Measurements from ENCODE around the gene MCM3.

DNA sequence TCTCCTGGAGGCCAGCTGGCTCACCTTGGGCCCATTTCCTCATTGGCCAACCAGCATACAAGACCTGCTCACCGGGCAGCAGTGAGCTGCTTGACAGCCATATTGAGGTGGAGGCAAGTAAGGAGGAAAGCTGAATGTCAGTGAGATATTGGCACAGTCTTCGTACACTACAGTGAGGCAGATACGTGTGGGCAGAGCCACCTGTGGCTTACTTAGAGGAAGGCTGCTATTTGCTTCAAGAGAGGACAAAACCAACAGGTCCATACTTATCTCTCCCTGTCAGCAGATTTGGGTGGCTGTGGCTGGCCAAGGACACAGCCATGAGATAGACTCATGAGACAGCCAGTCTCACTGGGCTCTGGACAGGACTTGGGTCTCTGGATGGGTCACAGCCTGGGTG is 15.1 kb upstream of the MCM3 start:
- TF ChIP-seq POLR2AphosphoS5 (IDR thresholded peaks at IDR 0.05; ENCODE audit: low read depth, low read length) = no peak
- no peak for TF ChIP-seq REST (IDR thresholded peaks at IDR 0.05; ENCODE audit: insufficient read depth in 1 of 2, low read depth in 2 of 2, low read length in 2 of 2)
- TF ChIP-seq SIN3A (IDR thresholded peaks at IDR 0.05; ENCODE audit: borderline replicate concordance, insufficient read depth, low read length) = no peak

Measured in PFSK-1 (cell line).